Stimulated activated naive CD8-positive, alpha-beta T cell treated with anti-CD3 and anti-CD28 coated beads, Interleukin-15, Interleukin-2, amounts not matched to agents 100 ng/mL and 50 ng/mL, for 24 hours (primary cell): ENCODE results near the gene C2orf92.

ENCODE experiments used
- H3K27ac Mint-ChIP-seq: one replicate; pipeline ENCODE4 v1.8.0; 2021; ENCODE audit warnings: mild to moderate bottlenecking, mixed read lengths
- H3K27me3 Mint-ChIP-seq: one replicate; pipeline ENCODE4 v1.8.0; 2021; ENCODE audit warnings: mixed read lengths
- H3K36me3 Mint-ChIP-seq: one replicate; pipeline ENCODE4 v1.8.0; 2021; ENCODE audit warnings: low read depth, mixed read lengths
- H3K4me1 Mint-ChIP-seq: one replicate; pipeline ENCODE4 v1.8.0; 2021; ENCODE audit warnings: low read depth, mixed read lengths
- H3K4me3 Mint-ChIP-seq: one replicate; pipeline ENCODE4 v1.8.0; 2021; ENCODE audit warnings: mild to moderate bottlenecking, mixed read lengths
- H3K9me3 Mint-ChIP-seq: one replicate; pipeline ENCODE4 v1.8.0; 2021; ENCODE audit warnings: mixed read lengths

Gene C2orf92

DNA sequence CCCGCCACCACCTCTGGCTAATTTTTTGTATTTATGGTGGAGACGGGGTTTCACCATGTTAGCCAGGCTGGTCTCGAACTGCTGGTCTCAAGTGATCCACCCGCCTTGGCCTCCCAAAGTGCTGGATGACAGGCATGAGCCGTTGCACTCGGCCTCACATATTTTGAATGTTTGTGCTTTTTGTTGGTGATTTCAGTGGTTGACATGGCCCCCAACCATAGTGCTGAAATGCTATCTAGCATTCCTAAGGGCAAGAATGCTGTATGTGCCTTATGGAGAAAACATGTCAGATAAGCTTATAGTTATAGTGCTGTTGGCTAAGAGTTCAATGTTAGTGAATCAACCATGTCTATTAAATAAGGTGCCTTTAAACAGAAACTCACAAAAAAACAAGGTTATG, 52.7 kb downstream of the C2orf92 start:
- Mint-ChIP-seq H3K27ac (peak overlapping the region; percentile 36), H3K4me3 (no peak overlapping the region), H3K36me3 (peaks cover 75% of the 10 kb centered on the region), H3K4me1 (peaks cover 92% of the 10 kb centered on the region), H3K27me3 (no peaks in the 10 kb centered on the region), H3K9me3 (no peaks in the 10 kb centered on the region)

GRCh38 chr2:97723156-97724072, 53.9 kb downstream of the C2orf92 start:
- no peaks in the 10 kb centered on the region for H3K27me3 Mint-ChIP-seq
- no peak overlapping the region for H3K4me3 Mint-ChIP-seq
- H3K36me3 Mint-ChIP-seq, result peaks cover 76% of the 10 kb centered on the region
- H3K9me3 Mint-ChIP-seq, result no peaks in the 10 kb centered on the region
- peak overlapping the region; percentile 13 for H3K27ac Mint-ChIP-seq
- H3K4me1 Mint-ChIP-seq, result peaks cover 93% of the 10 kb centered on the region

- H3K4me1 Mint-ChIP-seq, result peaks cover 93% of the 10 kb centered on the region
- H3K36me3 Mint-ChIP-seq, result peaks cover 76% of the 10 kb centered on the region
- no peak overlapping the region for H3K4me3 Mint-ChIP-seq
- no peaks in the 10 kb centered on the region for H3K9me3 Mint-ChIP-seq
- no peak overlapping the region for H3K27ac Mint-ChIP-seq
- no peaks in the 10 kb centered on the region for H3K27me3 Mint-ChIP-seq
Observed at GRCh38 chr2:97724073-97724410, 54.5 kb downstream of the C2orf92 start.

DNA sequence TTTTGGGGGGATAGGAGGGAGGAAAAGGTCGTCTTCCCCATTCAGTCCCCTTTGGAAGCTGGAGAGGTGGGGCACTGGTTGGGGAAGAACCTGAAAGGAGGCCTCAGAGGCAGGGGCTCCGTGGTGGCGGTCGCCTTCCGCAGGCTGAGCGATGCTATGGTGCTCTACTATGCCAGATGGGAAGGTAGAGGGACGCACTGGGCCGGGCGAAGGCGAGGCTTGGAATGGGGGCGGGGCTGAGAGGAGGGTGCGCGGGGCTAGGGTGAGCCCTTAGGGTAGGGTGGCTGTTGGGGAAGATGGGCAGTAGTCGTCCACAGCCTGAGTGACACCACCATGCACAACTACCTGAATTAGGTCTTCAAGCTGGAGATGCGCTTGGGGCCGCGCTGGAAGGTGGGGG, 55.0 kb downstream of the C2orf92 start:
- Mint-ChIP-seq H3K36me3 (peaks cover 76% of the 10 kb centered on the region), H3K4me1 (peaks cover 93% of the 10 kb centered on the region), H3K27me3 (no peaks in the 10 kb centered on the region), H3K27ac (no peak overlapping the region), H3K4me3 (no peak overlapping the region), H3K9me3 (no peaks in the 10 kb centered on the region)

- Mint-ChIP-seq H3K36me3 (peaks cover 76% of the 10 kb centered on the region), H3K27ac (peak overlapping the region; percentile 72), H3K27me3 (no peaks in the 10 kb centered on the region), H3K4me3 (peak overlapping the region; percentile 11), H3K4me1 (peaks cover 91% of the 10 kb centered on the region), H3K9me3 (peaks cover under 1% of the 10 kb centered on the region)
Observed at GRCh38 chr2:97724946-97725688, 55.6 kb downstream of the C2orf92 start.

GRCh38 chr2:97726261-97727064, 57.0 kb downstream of the C2orf92 start:
- peaks cover 4% of the 10 kb centered on the region for H3K9me3 Mint-ChIP-seq
- no peak overlapping the region for H3K4me3 Mint-ChIP-seq
- H3K27ac Mint-ChIP-seq, result peak overlapping the region; percentile 84
- H3K27me3 Mint-ChIP-seq, result no peaks in the 10 kb centered on the region
- H3K36me3 Mint-ChIP-seq, result peaks cover 77% of the 10 kb centered on the region
- H3K4me1 Mint-ChIP-seq, result peaks cover 88% of the 10 kb centered on the region

- peaks cover 81% of the 10 kb centered on the region for H3K36me3 Mint-ChIP-seq
Observed at GRCh38 chr2:97727296-97727695, 57.8 kb downstream of the C2orf92 start.

GRCh38 chr2:97728091-97728731, 58.7 kb downstream of the C2orf92 start:
- H3K4me1 Mint-ChIP-seq, result peaks cover 78% of the 10 kb centered on the region
- H3K4me3 Mint-ChIP-seq, result peak overlapping the region; percentile 36
- no peaks in the 10 kb centered on the region for H3K27me3 Mint-ChIP-seq
- H3K27ac Mint-ChIP-seq, result peak overlapping the region; percentile 84
- peaks cover 73% of the 10 kb centered on the region for H3K36me3 Mint-ChIP-seq
- H3K9me3 Mint-ChIP-seq, result peaks cover 4% of the 10 kb centered on the region

More at GRCh38 chr2:97727296-97727695, 57.8 kb downstream of the C2orf92 start:
- Mint-ChIP-seq H3K4me1 (peaks cover 86% of the 10 kb centered on the region), H3K27me3 (no peaks in the 10 kb centered on the region), H3K9me3 (peaks cover 4% of the 10 kb centered on the region), H3K4me3 (peak overlapping the region; percentile 21), H3K27ac (peak overlapping the region; percentile 84)

DNA sequence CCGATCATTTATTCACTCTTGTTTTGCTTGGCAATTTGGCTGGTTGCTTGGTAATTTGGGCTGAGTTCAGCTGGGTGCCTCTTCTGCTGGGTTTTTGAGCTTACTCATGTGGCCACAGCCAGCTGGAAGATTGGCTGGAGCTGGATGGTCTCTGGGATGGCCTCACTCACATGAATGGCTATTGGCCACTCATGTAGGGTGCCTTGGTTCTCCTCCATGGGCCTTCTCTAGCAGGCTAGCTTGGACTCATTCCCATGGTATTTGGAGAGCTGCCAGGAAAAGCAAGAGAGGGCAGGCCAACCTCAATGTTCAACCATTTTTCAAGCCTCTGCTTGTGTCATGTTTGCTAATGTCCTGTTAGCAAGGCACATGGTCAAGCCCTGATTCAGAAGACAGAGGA, 60.7 kb downstream of the C2orf92 start:
- H3K27ac Mint-ChIP-seq, result peak overlapping the region; percentile 70

DNA sequence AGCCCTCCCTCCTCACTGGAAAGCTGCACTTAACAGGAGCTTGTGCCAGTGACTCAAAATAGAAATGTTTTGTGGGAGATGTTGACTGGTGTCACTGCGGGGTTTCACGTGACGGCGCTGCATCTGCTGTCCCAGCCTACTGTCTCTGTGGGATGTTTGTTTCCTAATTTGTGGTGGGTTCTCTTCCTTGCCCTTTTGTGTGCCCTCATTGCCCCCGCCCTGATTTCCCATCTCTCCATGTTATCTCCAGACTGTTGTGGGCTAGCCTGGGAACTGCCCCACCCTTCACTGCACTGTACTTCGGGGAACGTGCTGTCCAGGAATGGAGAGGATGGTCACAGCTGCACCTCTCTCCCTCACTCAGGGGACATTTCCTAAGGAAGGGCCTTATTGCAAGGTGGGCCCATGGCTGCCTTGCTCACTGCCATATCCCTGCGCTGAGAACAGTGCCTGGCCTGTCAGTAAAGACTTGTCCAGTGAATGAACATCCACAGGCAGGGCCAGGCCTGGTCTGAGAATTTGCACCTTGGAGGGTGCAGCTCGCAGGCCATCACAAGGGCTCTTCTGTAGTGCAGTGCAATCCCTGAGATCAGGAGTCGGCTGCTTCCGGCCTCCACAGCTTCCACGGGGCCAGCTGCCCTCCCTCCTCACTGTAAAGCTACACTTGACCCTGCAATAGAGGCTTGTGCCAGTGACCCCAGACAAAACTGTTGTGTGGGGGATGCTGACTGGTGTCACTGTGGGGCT, 61.9 kb downstream of the C2orf92 start:
- Mint-ChIP-seq H3K27ac (peak overlapping the region; percentile 70), H3K27me3 (no peaks in the 10 kb centered on the region), H3K9me3 (peaks cover 4% of the 10 kb centered on the region), H3K4me1 (peaks cover 50% of the 10 kb centered on the region), H3K4me3 (no peak overlapping the region), H3K36me3 (peaks cover 62% of the 10 kb centered on the region)

More for the DNA sequence above, 60.7 kb downstream of the C2orf92 start:
- peaks cover 62% of the 10 kb centered on the region for H3K4me1 Mint-ChIP-seq
- no peaks in the 10 kb centered on the region for H3K27me3 Mint-ChIP-seq
- H3K9me3 Mint-ChIP-seq, result peaks cover 4% of the 10 kb centered on the region
- peaks cover 70% of the 10 kb centered on the region for H3K36me3 Mint-ChIP-seq
- no peak overlapping the region for H3K4me3 Mint-ChIP-seq

DNA sequence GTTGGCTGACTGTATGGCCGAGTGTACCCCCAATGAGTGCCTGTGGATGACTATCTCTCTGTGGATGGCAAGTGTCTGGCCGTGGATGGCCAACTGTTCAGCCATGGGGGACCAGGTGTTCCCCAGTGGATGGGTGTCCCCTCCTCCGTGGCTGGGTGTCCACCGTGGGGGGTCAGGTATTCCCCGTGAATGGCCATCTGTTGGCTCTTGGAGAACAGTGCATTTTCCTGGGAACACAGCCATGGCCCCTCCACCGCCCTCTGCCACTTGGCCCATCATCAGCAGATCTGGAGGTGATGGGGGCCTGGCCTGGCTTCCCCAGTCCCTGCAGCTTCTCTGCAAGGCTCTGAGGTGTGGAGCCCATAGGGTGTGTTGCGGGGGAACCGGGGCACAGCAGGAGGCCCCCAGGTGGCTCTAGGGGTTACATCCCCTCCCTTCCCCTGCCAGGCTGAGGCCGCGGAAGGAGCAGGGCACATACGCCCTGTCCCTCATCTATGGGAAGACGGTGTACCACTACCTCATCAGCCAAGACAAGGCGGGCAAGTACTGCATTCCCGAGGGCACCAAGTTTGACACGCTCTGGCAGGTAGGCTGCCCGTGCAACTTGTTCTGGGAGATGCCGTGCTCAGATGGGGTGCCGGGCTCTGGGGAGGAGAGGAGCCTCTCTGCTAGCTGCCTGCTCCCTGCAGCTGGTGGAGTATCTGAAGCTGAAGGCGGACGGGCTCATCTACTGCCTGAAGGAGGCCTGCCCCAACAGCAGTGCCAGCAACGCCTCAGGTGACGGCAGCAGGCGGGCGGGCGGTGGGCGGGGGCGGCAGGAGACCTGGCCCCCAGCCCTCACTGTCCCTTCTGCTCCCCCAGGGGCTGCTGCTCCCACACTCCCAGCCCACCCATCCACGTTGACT, 63.2 kb downstream of the C2orf92 start:
- H3K27me3 Mint-ChIP-seq, result no peaks in the 10 kb centered on the region
- H3K9me3 Mint-ChIP-seq, result peaks cover 4% of the 10 kb centered on the region
- peaks cover 58% of the 10 kb centered on the region for H3K36me3 Mint-ChIP-seq
- H3K4me3 Mint-ChIP-seq, result no peak overlapping the region
- no peak overlapping the region for H3K27ac Mint-ChIP-seq
- peaks cover 37% of the 10 kb centered on the region for H3K4me1 Mint-ChIP-seq

DNA sequence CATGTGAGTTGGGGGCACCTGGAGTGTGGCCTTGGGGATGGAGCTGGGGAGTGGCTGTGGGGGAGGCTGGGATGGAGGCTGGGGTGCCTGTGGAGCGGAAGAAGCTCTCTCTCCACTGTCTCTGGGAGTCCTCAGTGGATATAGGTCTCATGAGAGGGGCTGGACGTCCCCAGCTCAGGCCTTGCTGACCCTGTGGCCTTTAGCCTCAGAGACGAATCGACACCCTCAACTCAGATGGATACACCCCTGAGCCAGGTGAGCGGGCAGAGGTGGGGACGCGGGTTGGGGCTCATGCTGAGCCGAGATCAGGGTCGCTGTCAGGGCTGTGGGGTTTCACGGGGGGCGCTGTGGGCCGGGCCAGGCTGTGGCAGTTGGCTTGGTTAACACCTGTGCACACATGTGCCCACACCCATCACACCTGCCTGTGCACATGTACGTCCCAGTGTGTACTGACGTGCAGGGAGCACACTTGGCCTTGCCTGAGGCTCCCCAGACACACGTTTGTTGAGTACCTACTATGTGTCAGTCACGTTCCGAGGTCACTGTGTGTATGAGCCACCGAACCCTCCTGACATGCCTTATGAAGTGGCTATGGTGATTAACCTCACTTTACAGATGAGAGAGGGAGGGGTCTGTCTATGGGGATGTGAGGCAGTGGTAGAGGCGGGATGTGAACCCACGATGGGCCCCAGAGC, 64.0 kb downstream of the C2orf92 start:
- H3K36me3 Mint-ChIP-seq, result peaks cover 55% of the 10 kb centered on the region
- no peaks in the 10 kb centered on the region for H3K27me3 Mint-ChIP-seq
- H3K9me3 Mint-ChIP-seq, result peaks cover 4% of the 10 kb centered on the region
- H3K4me3 Mint-ChIP-seq, result no peak overlapping the region
- H3K27ac Mint-ChIP-seq, result no peak overlapping the region
- peaks cover 34% of the 10 kb centered on the region for H3K4me1 Mint-ChIP-seq
